Measurements from ENCODE around the gene KPNA2. TPM values are rescaled to one million over a fixed set of nuclear protein-coding genes. Genes with fewer than 3 reads are reported as not detected.
"Not testable (repeated sequence)": the region's sequence is repeated elsewhere in the genome, so short reads cannot be mapped to it uniquely, and the experiment has no call there.

Gene KPNA2
- polyA plus RNA-seq, 1 donor, result 57.2 TPM

- H3K4me1 ChIP-seq (ENCODE audit: control insufficient read depth, insufficient read depth, low read length), result no peaks in the 10 kb centered on the region
- H3K9me3 ChIP-seq (ENCODE audit: control insufficient read depth, low read depth, low read length), result no peaks in the 10 kb centered on the region
- no peaks in the 10 kb centered on the region for H3K36me3 ChIP-seq (ENCODE audit: control insufficient read depth, insufficient read depth, low read length)
- H3K4me3 ChIP-seq (ENCODE audit: low read length), result no peak overlapping the region
- no peak overlapping the region for H3K27ac ChIP-seq (ENCODE audit: low read length)
- 30% methylated on average over 2 of the region's 9 CpGs for WGBS (ENCODE audit: insufficient coverage, low lambda C conversion rate)
- no peaks in the 10 kb centered on the region for H3K27me3 ChIP-seq (ENCODE audit: control insufficient read depth, insufficient read depth, low read length)
- no peak for DNase-seq
These were observed 16.2 kb upstream of the KPNA2 start for GRCh38 chr17:68019336-68019674.

- no peaks in the 10 kb centered on the region for H3K9me3 ChIP-seq (ENCODE audit: control insufficient read depth, low read depth, low read length)
- no peaks in the 10 kb centered on the region for H3K4me1 ChIP-seq (ENCODE audit: control insufficient read depth, insufficient read depth, low read length)
- H3K4me3 ChIP-seq (ENCODE audit: low read length), result peak overlapping the region; percentile 85
- 8% methylated on average over 8 of the region's 51 CpGs for WGBS (ENCODE audit: insufficient coverage, low lambda C conversion rate)
- peak; percentile 95 to 96 for DNase-seq
- H3K27me3 ChIP-seq (ENCODE audit: control insufficient read depth, insufficient read depth, low read length), result no peaks in the 10 kb centered on the region
- no peaks in the 10 kb centered on the region for H3K36me3 ChIP-seq (ENCODE audit: control insufficient read depth, insufficient read depth, low read length)
- H3K27ac ChIP-seq (ENCODE audit: low read length), result peak overlapping the region; percentile 87
These were observed 15.7 kb upstream of the KPNA2 start for GRCh38 chr17:68019675-68020408.

- Histone ChIP-seq H3K27me3 (ENCODE audit: control insufficient read depth, insufficient read depth, low read length) (no peaks in the 10 kb centered on the region), H3K9me3 (ENCODE audit: control insufficient read depth, low read depth, low read length) (no peaks in the 10 kb centered on the region), H3K4me3 (ENCODE audit: low read length) (peak overlapping the region; percentile 85), H3K27ac (ENCODE audit: low read length) (peak overlapping the region; percentile 87), H3K36me3 (ENCODE audit: control insufficient read depth, insufficient read depth, low read length) (no peaks in the 10 kb centered on the region), H3K4me1 (ENCODE audit: control insufficient read depth, insufficient read depth, low read length) (no peaks in the 10 kb centered on the region)
- no CpG with 5 or more reads among the region's 12 CpGs for WGBS (ENCODE audit: insufficient coverage, low lambda C conversion rate)
- peak in 1 of 2 donors; percentile 69 for DNase-seq
These were observed 15.2 kb upstream of the KPNA2 start for GRCh38 chr17:68020409-68020756.

GRCh38 chr17:68020791-68021190, 14.7 kb upstream of the KPNA2 start:
- not testable (repeated sequence) for H3K4me1 ChIP-seq (ENCODE audit: control insufficient read depth, insufficient read depth, low read length); DNase-seq; H3K9me3 ChIP-seq (ENCODE audit: control insufficient read depth, low read depth, low read length); H3K27me3 ChIP-seq (ENCODE audit: control insufficient read depth, insufficient read depth, low read length); H3K36me3 ChIP-seq (ENCODE audit: control insufficient read depth, insufficient read depth, low read length)
- Histone ChIP-seq H3K4me3 (ENCODE audit: low read length) (peak overlapping the region; percentile 85), H3K27ac (ENCODE audit: low read length) (peak overlapping the region; percentile 87)
- WGBS (ENCODE audit: insufficient coverage, low lambda C conversion rate), result 82% methylated on average over 4 of the region's 13 CpGs

GRCh38 chr17:68021963-68022362, 13.6 kb upstream of the KPNA2 start:
- DNase-seq, result no peak
- no peaks in the 10 kb centered on the region for H3K27me3 ChIP-seq (ENCODE audit: control insufficient read depth, insufficient read depth, low read length)
- H3K4me1 ChIP-seq (ENCODE audit: control insufficient read depth, insufficient read depth, low read length), result no peaks in the 10 kb centered on the region
- H3K36me3 ChIP-seq (ENCODE audit: control insufficient read depth, insufficient read depth, low read length), result no peaks in the 10 kb centered on the region
- no peak overlapping the region for H3K27ac ChIP-seq (ENCODE audit: low read length)
- 90% methylated on average over 2 of the region's 8 CpGs for WGBS (ENCODE audit: insufficient coverage, low lambda C conversion rate)
- H3K4me3 ChIP-seq (ENCODE audit: low read length), result no peak overlapping the region
- no peaks in the 10 kb centered on the region for H3K9me3 ChIP-seq (ENCODE audit: control insufficient read depth, low read depth, low read length)

GRCh38 chr17:68022547-68022946, 13.0 kb upstream of the KPNA2 start:
- WGBS (ENCODE audit: insufficient coverage, low lambda C conversion rate), result 95% methylated on average over 4 of the region's 15 CpGs
- not testable (repeated sequence) for H3K27me3 ChIP-seq (ENCODE audit: control insufficient read depth, insufficient read depth, low read length); H3K36me3 ChIP-seq (ENCODE audit: control insufficient read depth, insufficient read depth, low read length); H3K9me3 ChIP-seq (ENCODE audit: control insufficient read depth, low read depth, low read length); H3K27ac ChIP-seq (ENCODE audit: low read length); H3K4me3 ChIP-seq (ENCODE audit: low read length); DNase-seq; H3K4me1 ChIP-seq (ENCODE audit: control insufficient read depth, insufficient read depth, low read length)

GRCh38 chr17:68029512-68030215, 5.9 kb upstream of the KPNA2 start:
- no peaks in the 10 kb centered on the region for H3K4me1 ChIP-seq (ENCODE audit: control insufficient read depth, insufficient read depth, low read length)
- H3K9me3 ChIP-seq (ENCODE audit: control insufficient read depth, low read depth, low read length), result no peaks in the 10 kb centered on the region
- WGBS (ENCODE audit: insufficient coverage, low lambda C conversion rate), result 20% methylated on average over 1 of the region's 8 CpGs
- H3K36me3 ChIP-seq (ENCODE audit: control insufficient read depth, insufficient read depth, low read length), result no peaks in the 10 kb centered on the region
- no peaks in the 10 kb centered on the region for H3K27me3 ChIP-seq (ENCODE audit: control insufficient read depth, insufficient read depth, low read length)
- no peak overlapping the region for H3K4me3 ChIP-seq (ENCODE audit: low read length)
- DNase-seq, result peak in 1 of 2 donors; percentile 13
- no peak overlapping the region for H3K27ac ChIP-seq (ENCODE audit: low read length)

GRCh38 chr17:68033636-68034451, 1.7 kb upstream of the KPNA2 start:
- H3K4me1 ChIP-seq (ENCODE audit: control insufficient read depth, insufficient read depth, low read length), result peaks cover 5% of the 10 kb centered on the region
- H3K4me3 ChIP-seq (ENCODE audit: low read length), result no peak overlapping the region
- H3K9me3 ChIP-seq (ENCODE audit: control insufficient read depth, low read depth, low read length), result no peaks in the 10 kb centered on the region
- no peaks in the 10 kb centered on the region for H3K27me3 ChIP-seq (ENCODE audit: control insufficient read depth, insufficient read depth, low read length)
- DNase-seq, result peak in 1 of 2 donors; percentile 22
- 71% methylated on average over 3 of the region's 7 CpGs for WGBS (ENCODE audit: insufficient coverage, low lambda C conversion rate)
- H3K36me3 ChIP-seq (ENCODE audit: control insufficient read depth, insufficient read depth, low read length), result peaks cover 7% of the 10 kb centered on the region
- H3K27ac ChIP-seq (ENCODE audit: low read length), result no peak overlapping the region

- no peak overlapping the region for H3K27ac ChIP-seq (ENCODE audit: low read length)
- peaks cover 5% of the 10 kb centered on the region for H3K4me1 ChIP-seq (ENCODE audit: control insufficient read depth, insufficient read depth, low read length)
- H3K27me3 ChIP-seq (ENCODE audit: control insufficient read depth, insufficient read depth, low read length), result no peaks in the 10 kb centered on the region
- WGBS (ENCODE audit: insufficient coverage, low lambda C conversion rate), result no CpG with 5 or more reads among the region's 1 CpG
- H3K36me3 ChIP-seq (ENCODE audit: control insufficient read depth, insufficient read depth, low read length), result peaks cover 11% of the 10 kb centered on the region
- no peak overlapping the region for H3K4me3 ChIP-seq (ENCODE audit: low read length)
- DNase-seq, result no peak
- no peaks in the 10 kb centered on the region for H3K9me3 ChIP-seq (ENCODE audit: control insufficient read depth, low read depth, low read length)
These were observed 1.1 kb upstream of the KPNA2 start for GRCh38 chr17:68034452-68034776.

GRCh38 chr17:68035131-68035522, 408 bp upstream of the KPNA2 start:
- Histone ChIP-seq H3K36me3 (ENCODE audit: control insufficient read depth, insufficient read depth, low read length) (peaks cover 11% of the 10 kb centered on the region), H3K27me3 (ENCODE audit: control insufficient read depth, insufficient read depth, low read length) (no peaks in the 10 kb centered on the region), H3K9me3 (ENCODE audit: control insufficient read depth, low read depth, low read length) (no peaks in the 10 kb centered on the region), H3K27ac (ENCODE audit: low read length) (no peak overlapping the region), H3K4me3 (ENCODE audit: low read length) (peak overlapping the region; percentile 23), H3K4me1 (ENCODE audit: control insufficient read depth, insufficient read depth, low read length) (peaks cover 5% of the 10 kb centered on the region)
- DNase-seq, result peak in 1 of 2 donors; percentile 99
- WGBS (ENCODE audit: insufficient coverage, low lambda C conversion rate), result 35% methylated on average over 2 of the region's 27 CpGs
